ENCODE data around the gene CCNT1. TPM values are rescaled to one million over a fixed set of nuclear protein-coding genes. Genes with fewer than 3 reads are reported as not detected.

Gene CCNT1
- total and polyA plus RNA-seq, 8 donors, result 2.7 to 54.0 (median 9.2) TPM

DNA sequence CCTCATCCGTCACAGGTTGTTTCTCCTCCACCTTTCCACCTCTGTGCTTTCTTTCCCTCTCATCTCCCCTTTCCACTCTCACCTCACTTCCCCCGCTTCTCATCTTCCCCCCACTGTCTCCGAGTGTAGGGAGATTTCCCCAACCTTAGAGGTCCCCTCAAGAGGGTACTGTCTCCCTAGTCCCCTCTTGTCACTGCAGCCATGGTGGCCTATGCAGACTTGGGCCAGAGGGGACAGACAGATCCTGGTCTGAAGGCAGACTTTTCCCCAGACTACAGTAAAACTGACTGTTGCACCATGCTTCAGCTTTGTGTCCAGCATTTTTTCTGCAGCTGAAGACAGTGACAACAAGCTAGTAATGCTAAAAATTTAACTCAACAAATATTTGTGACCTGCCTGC is 75.7 kb downstream of the CCNT1 start:
- H3K9me3 ChIP-seq, result peaks cover 0 to 12% (median 0%) of the 10 kb centered on the region in 4 donors
- no peak for TF ChIP-seq POLR2AphosphoS5 (IDR thresholded peaks at IDR 0.05)
- TF ChIP-seq, protein P1, sequence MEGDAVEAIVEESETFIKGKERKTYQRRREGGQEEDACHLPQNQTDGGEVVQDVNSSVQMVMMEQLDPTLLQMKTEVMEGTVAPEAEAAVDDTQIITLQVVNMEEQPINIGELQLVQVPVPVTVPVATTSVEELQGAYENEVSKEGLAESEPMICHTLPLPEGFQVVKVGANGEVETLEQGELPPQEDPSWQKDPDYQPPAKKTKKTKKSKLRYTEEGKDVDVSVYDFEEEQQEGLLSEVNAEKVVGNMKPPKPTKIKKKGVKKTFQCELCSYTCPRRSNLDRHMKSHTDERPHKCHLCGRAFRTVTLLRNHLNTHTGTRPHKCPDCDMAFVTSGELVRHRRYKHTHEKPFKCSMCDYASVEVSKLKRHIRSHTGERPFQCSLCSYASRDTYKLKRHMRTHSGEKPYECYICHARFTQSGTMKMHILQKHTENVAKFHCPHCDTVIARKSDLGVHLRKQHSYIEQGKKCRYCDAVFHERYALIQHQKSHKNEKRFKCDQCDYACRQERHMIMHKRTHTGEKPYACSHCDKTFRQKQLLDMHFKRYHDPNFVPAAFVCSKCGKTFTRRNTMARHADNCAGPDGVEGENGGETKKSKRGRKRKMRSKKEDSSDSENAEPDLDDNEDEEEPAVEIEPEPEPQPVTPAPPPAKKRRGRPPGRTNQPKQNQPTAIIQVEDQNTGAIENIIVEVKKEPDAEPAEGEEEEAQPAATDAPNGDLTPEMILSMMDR (IDR thresholded peaks at IDR 0.05), result no peak
- no peak for TF ChIP-seq POLR2A (IDR thresholded peaks at IDR 0.05)
- TF ChIP-seq EP300 (IDR thresholded peaks at IDR 0.05), result no peak
- no peak overlapping the region for H3K27ac ChIP-seq
- peaks cover 6 to 29% (median 19%) of the 10 kb centered on the region in 4 donors for H3K36me3 ChIP-seq
- no peaks in the 10 kb centered on the region for H3K27me3 ChIP-seq
- no peak overlapping the region for H3K4me3 ChIP-seq
- no peaks in the 10 kb centered on the region for H3K4me1 ChIP-seq
- WGBS, 5 donors, result 89 to 95% (median 92%) methylated on average over 3 of the region's 3 CpGs
- DNase-seq, result no peak
- intact Hi-C loops (cut with DNase I; ENCODE audit: low total_unique reads), result no loop called here

DNA sequence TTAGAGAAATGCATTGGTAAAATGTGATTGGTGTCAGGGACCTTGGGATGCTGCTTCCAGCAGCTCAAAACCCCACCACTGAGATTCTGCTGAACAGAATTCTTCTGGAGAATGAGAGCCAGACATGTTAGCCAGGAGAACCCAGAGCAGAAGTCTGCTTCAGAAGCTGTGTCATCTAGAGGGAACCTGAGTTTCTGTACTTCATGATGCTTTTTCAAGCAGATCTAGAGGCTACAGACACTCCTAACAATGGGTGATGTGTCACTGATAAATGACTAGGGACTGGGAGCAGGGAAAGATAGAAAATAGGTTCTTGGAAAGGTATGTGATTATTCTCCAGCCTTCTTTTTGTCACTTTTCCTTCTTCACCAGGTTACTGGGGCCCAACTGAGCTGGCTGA is 76.1 kb downstream of the CCNT1 start:
- TF ChIP-seq POLR2AphosphoS5 (IDR thresholded peaks at IDR 0.05) (no peak), EP300 (IDR thresholded peaks at IDR 0.05) (no peak), POLR2A (IDR thresholded peaks at IDR 0.05) (no peak)
- TF ChIP-seq, protein P1 (IDR thresholded peaks at IDR 0.05), result no peak
- Histone ChIP-seq H3K9me3 (peaks cover 0 to 12% (median 0%) of the 10 kb centered on the region in 4 donors), H3K36me3 (peaks cover 5 to 25% (median 17%) of the 10 kb centered on the region in 4 donors), H3K27me3 (no peaks in the 10 kb centered on the region), H3K4me3 (no peak overlapping the region), H3K4me1 (no peaks in the 10 kb centered on the region), H3K27ac (no peak overlapping the region)
- DNase-seq, result no peak
- intact Hi-C loops (cut with DNase I; ENCODE audit: low total_unique reads), result no loop called here

Small RNA genes lying within 50 kb of the gene (small RNA-seq; reads per million reads assigned to genes)
- 0 reads per million in 4 donors for gene MIR1291
- gene SNORA2A, result 1.7 to 2.3 (median 1.9) reads per million in 4 donors
- 3.1 to 8.5 (median 4.3) reads per million in 4 donors for gene SNORA2B
- 0 to 0.75 (median 0.36) reads per million in 4 donors for gene SNORA2C

Other genes starting within 250 kb of the CCNT1 start
- gene ANP32D, start 244.1 kb downstream of the CCNT1 start, total RNA-seq, result under 1 TPM in 1 of 5 donors, not detected in 4; 0.92 TPM
- gene ANP32D, start 244.1 kb downstream of the CCNT1 start, polyA plus RNA-seq, result not detected
- 1 to 10 TPM in 1 of 5 donors, not detected in 4; 1.7 TPM for gene C12orf54, start 234.2 kb downstream of the CCNT1 start, total RNA-seq
- gene C12orf54, start 234.2 kb downstream of the CCNT1 start, polyA plus RNA-seq, result 10 to 100 TPM in 1 of 3 donors, not detected in 2; 10.4 TPM
- not detected for gene OR8S1, start 191.1 kb downstream of the CCNT1 start, total RNA-seq
- gene OR8S1, start 191.1 kb downstream of the CCNT1 start, polyA plus RNA-seq, result not detected
- gene LALBA, start 146.7 kb downstream of the CCNT1 start, total RNA-seq, result not detected
- gene LALBA, start 146.7 kb downstream of the CCNT1 start, polyA plus RNA-seq, result not detected
- gene KANSL2, start 34.5 kb downstream of the CCNT1 start, total RNA-seq, result 10 to 100 TPM; 23.2 to 66.0 (median 54.5) TPM
- 10 to 100 TPM; 16.2 to 25.4 (median 23.6) TPM for gene KANSL2, start 34.5 kb downstream of the CCNT1 start, polyA plus RNA-seq
- gene ADCY6, start 72.4 kb upstream of the CCNT1 start, total RNA-seq, result 100 to 1,000 TPM in 2 of 5 donors, 10 to 100 TPM in 3; 32.1 to 432 (median 58.8) TPM
- 10 to 100 TPM in 2 of 3 donors, 1 to 10 TPM in 1; 5.8 to 18.3 (median 16.6) TPM for gene ADCY6, start 72.4 kb upstream of the CCNT1 start, polyA plus RNA-seq
- 100 to 1,000 TPM in 1 of 5 donors, 10 to 100 TPM in 1, 1 to 10 TPM in 2, under 1 TPM in 1; under 0.01 to 140 (median 9.9) TPM for gene CACNB3, start 101.8 kb upstream of the CCNT1 start, total RNA-seq
- 10 to 100 TPM; 11.8 to 18.4 (median 13.5) TPM for gene CACNB3, start 101.8 kb upstream of the CCNT1 start, polyA plus RNA-seq
- 10 to 100 TPM; 31.3 to 88.1 (median 82.2) TPM for gene DDX23, start 135.5 kb upstream of the CCNT1 start, total RNA-seq
- 10 to 100 TPM; 30.3 to 41.7 (median 34.2) TPM for gene DDX23, start 135.5 kb upstream of the CCNT1 start, polyA plus RNA-seq
- gene RND1, start 149.2 kb upstream of the CCNT1 start, total RNA-seq, result 10 to 100 TPM in 1 of 5 donors, 1 to 10 TPM in 3, not detected in 1; 3.5 to 21.0 (median 5.0) TPM
- 10 to 100 TPM; 12.2 to 20.5 (median 20.5) TPM for gene RND1, start 149.2 kb upstream of the CCNT1 start, polyA plus RNA-seq
- gene FKBP11, start 208.8 kb upstream of the CCNT1 start, total RNA-seq, result 10 to 100 TPM in 3 of 5 donors, 1 to 10 TPM in 2; 7.6 to 53.6 (median 16.0) TPM
- gene FKBP11, start 208.8 kb upstream of the CCNT1 start, polyA plus RNA-seq, result 10 to 100 TPM; 32.7 to 63.6 (median 47.7) TPM
- gene ARF3, start 240.8 kb upstream of the CCNT1 start, total RNA-seq, result 10 to 100 TPM; 35.0 to 54.5 (median 42.4) TPM
- 10 to 100 TPM; 34.7 to 56.5 (median 42.6) TPM for gene ARF3, start 240.8 kb upstream of the CCNT1 start, polyA plus RNA-seq